ENCODE measurements around the gene NELL2.
A peak's percentile ranks its signal among the peaks of the same experiment; 100 is the strongest.
"Not testable (repeated sequence)": the region's sequence is repeated elsewhere in the genome, so short reads cannot be mapped to it uniquely, and the experiment has no call there.

NELL2 gene

DNA sequence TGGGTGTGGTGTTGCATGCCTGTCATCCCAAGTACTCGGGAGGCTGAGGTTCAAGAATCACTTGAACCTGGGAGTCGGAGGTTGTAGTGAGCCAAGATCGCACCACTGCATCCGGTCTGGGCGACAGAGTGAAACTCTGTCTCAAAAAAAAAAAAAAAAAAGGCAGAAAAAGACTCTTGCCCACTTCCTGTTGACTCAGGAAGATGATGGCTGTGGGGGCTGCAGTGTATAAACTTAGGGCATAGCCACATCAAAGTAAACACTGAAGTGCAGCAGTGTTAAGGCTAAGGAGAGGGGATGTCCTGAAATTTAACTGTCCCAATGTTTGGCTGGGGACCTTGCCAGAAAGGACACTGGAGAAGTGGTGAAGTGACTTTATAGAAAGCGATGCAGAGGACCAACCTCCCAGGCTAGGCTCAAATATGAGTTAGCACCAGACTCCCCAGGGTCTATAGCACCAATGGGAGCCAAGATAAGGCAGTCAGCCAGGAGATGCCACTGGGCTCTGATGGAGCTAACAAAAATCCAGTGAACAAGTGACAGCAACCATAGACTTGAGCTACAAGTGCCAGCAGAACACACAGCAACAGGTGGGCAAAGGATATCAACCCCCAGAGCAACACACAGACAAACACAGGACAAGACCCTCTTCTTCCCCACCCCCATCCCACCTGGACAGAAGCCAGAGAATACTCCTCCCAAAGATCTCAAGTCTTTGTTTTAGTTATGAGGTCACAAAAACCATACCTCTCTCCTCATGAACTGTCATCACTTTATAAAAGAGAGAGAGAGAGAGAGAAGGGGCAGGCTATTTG lies 28.0 kb downstream of the NELL2 start:
- DNase-seq (ENCODE audit: low read depth in 2 of 2): peak; percentile 57 to 59

DNA sequence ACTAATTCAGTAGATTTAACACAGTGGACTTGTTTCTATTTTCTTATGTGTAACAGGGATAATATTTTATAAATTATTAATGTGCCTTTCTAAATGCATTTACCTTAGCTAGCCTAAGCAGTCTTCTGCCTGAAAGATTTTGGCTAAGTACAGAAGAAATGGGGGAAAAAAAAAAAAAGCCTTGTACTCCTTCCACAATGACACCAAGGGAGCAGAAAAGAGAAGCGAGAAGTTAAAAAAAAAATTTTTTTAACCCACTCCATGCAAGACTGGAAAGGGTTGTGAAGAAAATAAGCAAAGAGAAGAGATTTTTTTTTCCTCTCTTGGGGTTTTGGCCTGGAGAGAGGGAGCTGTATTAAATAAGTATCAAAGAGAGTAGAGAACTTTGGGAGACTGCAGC lies 28.7 kb downstream of the NELL2 start:
- DNase-seq (ENCODE audit: low read depth in 2 of 2): no peak

DNA sequence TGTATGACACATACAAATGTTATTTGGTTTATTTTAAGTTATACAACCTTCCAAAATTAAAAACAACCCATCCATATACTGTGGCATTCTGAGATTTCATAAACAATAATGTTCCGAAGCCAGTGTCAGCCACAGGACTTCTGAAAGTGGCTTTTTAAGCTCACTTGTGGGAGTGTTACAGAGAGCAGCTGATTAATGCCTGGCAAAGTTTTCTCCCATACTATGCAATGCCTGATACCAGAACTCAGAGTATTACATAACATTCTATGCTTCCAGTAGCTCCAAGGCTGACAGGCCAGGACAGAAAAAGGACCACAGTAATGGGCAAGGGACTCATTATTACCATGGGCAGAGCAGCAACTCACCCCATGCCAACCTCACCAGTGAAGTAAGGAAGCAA lies 29.3 kb downstream of the NELL2 start:
- DNase-seq (ENCODE audit: low read depth in 2 of 2): no peak

DNA sequence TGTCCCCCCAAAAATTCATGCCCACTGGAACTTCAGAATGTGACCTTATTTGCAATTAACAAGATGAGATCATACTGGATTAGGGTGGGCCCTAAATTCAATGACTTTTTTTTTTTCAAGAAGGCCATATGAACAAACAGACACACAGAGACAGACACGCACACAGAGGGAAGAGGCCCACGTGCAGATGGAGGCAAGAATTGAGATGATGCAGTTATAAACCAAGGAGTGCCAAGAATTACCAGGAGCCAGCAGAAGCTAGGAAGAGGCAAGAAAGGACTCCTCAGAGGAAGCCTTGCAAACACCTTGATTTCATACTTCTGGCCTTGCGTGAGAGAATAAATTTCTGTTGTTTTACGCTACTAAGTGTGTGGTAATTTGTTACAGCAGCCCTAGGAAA lies 33.4 kb downstream of the NELL2 start:
- DNase-seq (ENCODE audit: low read depth in 2 of 2): no peak

DNA sequence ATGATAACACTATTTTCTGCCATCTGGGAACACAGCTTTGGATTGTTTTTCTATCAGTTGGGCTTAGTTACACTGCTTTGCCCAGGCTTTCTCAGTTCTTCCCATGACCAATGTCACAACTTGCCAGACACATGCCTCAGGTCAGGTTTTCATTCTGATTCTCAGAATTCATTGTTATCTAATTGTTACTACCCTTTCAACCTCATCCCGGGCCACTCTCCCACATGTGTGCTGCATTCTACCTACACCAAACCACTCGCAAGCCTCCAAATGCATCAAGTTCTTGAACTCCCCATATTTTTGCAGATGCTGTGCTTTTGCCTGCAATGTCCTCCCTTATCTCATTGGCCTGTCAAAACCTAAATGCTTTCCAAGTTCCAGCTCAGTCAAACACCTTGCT lies 36.3 kb downstream of the NELL2 start:
- no peak for DNase-seq (ENCODE audit: low read depth in 2 of 2)

DNA sequence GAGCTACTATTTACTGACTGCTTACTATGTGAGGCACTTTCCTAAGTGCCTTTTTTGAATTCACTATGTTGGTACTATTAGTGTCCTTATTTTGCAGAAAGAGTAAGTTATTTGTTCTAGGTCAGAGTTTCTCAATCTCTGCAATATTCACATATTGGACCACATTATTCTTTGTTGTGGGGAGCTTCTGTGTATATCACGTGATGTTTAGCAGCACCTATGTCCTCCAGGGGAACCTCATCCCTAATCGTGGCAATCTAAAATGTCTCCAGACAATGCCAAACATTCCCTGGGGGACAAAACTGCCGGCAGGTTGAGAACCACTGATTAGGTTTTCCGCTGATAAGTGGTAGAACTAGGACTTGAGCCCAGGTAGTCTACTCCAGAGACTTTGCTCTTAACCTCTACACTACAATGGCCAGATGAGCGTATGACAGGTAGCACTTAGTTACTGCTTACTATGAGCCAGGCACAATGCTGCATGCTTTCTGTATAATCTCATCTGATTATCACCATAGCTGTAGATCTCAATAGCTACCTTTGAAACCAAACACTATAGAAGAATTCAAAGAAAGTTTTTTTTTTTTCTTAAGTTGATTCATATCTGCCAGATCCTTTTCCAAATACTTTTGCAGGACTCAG lies 38.9 kb downstream of the NELL2 start:
- DNase-seq (ENCODE audit: low read depth in 2 of 2): no peak

DNA sequence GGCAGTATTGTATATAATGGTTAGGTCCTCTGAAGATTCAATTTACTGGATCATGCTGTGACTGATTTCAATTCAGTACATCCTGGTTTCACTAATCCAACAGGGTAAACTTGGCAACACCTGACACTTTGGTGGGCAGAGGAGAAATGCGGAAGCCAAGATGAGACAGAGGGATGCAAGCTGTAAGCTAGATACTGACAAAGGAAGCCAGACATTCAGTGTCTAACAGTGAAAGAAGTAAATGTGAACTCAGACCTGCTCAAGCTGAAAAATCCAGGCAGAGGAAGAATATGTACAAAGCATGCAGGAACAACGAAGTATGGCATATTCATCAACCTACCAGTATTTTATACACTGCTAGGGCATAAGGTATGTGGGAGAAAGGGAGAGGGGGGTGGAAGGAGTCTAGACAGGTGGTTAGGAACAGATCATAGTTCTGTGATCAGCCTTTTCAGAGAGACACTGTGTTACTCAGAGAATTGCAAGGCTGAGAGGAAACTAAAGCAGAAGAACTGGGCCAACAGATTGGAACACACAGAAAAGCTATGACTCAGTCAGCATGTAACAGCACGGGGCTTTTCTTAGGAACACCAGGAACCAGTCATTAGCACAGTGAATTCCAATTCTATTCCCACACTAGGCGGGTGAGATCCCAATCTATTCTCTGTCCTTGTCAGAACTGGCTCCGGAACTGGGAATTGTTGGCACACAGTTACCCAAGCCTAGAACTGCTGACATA lies 40.3 kb downstream of the NELL2 start:
- DNase-seq (ENCODE audit: low read depth in 2 of 2): no peak

DNA sequence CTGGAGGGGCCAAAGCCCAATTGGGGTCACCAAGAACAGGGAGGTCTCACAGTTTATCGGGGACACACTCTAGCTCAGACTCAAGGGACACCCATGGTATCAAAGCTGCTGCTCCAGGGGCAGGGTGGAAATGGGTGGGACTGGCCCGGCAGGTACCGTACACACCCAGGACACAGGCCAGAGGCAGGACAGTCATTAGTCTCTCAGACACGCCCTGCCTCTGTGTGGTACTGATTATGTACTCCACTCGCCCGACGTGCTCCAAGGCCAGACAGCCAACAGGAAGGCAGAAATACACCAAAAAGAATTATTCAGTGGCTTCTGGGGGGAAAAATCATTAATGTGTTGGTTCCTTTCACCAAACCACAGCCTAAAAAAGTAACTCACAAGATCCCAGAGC lies 41.1 kb downstream of the NELL2 start:
- DNase-seq (ENCODE audit: low read depth in 2 of 2): not testable (repeated sequence)

DNA sequence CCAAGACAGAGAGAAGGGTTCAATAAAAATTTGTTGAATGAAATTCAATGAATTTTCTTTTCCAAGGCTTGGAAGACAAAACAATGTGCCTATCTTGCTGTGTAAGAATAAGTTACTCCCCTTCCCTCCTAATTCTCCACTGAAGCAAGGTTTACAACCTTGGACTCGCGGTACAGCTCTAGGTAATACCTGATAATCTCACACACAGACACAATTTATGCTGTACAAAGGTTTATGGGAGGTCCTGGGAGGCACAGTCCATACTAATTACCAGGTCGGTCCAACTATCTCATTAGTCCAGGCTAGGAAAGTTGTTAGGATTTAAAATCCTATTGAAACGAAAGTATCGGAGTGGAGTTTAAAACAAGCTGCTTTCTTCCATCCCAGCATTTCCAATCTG lies 42.6 kb downstream of the NELL2 start:
- no peak for DNase-seq (ENCODE audit: low read depth in 2 of 2)

DNA sequence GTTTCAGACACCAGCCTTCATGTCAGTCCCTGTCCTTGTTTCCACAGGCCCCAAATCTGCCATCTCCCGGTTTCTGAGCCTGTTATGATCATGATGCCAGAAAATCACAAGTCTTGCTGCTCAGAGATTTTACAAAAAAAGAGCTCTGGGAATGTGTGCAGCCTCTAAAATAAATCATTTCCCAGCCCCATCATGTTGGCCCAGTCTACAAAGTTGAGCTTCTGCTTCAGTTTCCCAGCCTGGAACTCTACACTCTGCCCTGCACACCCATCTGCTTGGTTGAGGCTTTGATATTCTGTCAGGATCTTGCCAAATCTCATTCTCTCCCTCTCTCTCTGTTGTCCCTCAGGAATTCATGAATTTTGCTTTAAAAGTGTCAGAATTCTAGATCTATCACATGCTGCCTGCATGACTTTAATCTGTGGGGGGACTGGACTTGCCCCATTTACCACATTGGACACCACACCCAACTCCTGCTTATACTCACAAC lies 45.5 kb downstream of the NELL2 start:
- no peak for DNase-seq (ENCODE audit: low read depth in 2 of 2)

DNA sequence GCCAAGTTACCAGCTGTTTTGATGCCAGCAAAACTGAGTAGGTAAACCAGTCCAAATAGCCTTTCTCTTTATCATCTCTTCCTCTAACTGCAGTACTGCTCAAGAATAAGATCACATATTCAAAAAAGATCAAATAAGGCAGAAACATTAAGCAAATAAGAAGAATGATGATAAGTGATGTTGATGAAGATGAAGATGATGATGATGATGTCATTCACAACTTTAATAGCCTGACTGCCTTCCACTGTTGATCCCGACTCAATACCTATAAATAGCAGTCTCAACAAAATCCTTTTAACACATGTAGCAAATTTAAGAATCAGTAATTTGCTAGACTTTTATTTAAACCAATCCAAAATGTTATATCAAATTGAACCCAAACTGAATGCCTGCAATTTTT lies 47.1 kb downstream of the NELL2 start:
- no peak for DNase-seq (ENCODE audit: low read depth in 2 of 2)

DNA sequence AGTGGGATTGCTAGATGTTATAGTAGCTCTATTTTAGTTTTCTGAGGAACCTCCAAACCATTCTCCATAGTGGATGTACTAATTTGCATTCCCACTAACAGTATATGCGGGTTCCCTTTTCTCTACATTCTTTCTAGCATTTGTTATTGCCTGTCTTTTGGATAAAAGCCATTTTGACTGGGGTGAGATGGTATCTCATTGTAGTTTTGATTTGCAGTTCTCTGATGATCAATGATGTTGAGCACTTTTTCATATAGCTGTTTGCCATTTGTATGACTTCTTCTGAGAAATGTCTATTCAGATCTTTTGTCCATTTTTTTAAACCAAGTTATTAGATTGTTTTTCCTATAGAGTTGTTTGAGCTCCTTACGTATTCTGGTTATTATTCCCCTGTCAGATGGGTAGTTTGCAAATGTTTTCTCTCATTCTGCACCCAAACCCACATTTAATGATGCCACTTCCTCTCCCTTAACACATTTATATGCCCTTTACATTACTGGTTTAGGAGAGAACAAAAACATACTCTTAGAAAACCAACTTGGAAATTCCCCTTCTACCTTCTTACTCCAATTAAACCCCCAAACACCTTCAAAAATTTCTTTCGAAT lies 48.2 kb downstream of the NELL2 start:
- no peak for DNase-seq (ENCODE audit: low read depth in 2 of 2)

DNA sequence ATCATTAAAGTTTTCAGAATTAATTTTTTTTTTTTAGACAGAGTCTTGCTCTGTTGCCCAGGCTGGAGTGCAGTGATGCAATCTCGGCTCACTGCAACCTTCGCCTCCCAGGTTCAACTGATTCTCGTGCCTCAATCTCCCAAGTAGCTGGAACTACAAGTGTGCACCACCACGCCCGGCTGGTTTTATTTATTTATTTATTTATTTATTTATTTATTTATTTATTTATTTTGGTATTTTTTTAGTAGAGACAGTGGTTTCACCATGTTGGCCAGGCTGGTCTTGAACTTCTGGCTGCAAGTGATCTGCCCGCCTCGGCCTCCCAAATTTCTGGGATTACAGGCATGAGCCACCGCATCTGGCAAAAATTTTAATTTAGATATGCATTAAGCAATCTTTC lies 54.4 kb downstream of the NELL2 start:
- not testable (repeated sequence) for DNase-seq (ENCODE audit: low read depth in 2 of 2)

DNA sequence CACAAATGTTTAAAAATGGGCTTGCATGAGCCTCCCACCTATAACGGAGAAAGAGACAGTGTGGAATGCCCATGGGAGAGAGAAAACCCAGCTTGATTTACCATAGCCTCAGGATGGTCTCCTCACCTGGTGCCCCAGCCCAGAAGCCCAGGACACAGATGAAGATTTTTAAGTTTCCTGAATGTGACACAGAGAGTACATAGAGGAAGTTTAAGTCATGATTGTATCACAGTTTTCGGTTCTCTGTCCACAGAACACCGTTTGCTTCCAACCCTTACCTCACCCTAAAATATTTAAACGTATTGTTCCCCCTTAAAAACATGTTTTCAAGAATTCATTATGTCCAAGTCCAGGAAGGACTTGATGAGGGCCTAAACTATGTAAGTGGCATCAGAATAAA lies 56.2 kb downstream of the NELL2 start:
- no peak for DNase-seq (ENCODE audit: low read depth in 2 of 2)

DNA sequence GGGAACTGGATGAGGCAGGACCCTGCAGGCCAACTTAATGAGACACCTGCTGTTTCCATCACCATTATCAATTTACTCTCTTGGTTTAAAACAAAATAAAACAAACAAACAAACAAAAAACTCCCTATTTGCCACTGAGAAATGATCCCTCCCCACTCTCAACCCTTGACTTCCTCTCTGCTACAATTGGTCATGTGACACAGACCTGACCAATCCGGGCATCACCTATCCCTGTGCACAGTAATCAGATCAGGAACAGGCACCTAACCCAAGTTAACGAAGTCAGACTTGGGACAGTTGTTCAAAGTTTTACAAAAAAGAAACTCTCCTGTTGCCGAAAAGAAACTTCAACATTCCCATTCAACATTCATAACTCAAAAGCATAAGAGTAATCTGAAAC lies 58.4 kb downstream of the NELL2 start:
- DNase-seq (ENCODE audit: low read depth in 2 of 2): no peak

DNA sequence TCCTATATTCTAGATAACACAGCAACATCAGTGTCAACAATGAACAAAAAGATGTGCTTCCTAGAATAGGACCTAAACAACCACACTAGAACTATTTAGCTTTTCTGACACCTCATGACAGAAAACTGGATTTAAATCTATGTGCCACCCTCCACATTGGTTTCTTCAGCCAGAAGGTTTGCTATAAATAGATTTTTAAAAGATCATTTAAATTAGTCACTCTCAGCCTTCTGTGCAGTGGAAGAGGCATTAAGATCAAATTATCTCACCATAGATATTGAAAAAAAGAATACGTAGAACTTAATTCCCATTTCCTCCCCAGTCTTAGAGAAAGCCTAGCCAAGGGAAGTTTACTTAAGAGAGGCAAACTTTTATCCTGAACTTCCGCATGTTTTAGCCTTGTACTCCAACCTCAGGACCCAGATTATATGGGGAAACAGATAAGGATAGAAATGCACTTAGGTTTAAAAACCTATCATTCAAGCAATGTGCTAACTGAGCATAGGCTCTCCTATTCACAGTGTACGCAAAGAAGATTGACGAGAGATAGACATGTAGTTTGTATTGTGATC lies 59.6 kb downstream of the NELL2 start:
- DNase-seq (ENCODE audit: low read depth in 2 of 2): no peak

DNA sequence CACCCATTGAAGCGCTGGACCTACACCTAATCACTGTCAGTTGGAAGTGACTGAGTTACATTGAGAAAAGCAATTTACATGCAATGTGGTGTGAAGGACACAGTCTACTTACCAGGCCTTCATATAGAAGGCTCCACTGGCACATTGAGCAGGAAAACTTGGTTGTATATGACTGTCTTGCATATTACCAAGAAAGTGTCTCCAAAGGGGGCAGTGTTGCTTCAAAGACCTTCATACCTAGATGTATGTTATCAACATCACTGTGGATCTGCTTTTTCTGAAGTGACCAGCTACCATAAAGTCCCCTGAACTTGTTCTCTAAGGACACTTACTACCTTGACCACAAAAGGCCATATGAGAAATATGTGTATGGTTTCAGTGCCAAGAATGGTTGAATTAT lies 64.1 kb downstream of the NELL2 start:
- DNase-seq (ENCODE audit: low read depth in 2 of 2): peak in 1 of 2 donors; percentile 21

DNA sequence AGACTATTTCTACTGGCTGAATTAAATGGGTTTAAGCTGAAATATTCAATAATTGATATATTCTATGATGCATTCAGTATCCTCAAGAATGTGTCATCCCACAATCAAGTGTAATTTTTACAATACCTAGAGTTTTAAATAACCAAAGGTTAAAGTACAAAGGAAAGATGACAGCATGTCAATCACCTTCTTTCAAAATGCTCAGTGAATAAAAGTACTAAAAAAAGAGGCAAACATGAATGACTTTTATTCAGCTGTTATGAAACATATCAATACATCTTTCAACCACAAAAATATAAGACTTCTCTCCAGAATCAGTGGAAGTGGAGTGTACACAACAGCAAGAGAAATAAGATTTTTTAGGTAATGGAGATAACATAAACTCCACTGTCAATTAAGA lies 72.0 kb downstream of the NELL2 start:
- no peak for DNase-seq (ENCODE audit: low read depth in 2 of 2)

DNA sequence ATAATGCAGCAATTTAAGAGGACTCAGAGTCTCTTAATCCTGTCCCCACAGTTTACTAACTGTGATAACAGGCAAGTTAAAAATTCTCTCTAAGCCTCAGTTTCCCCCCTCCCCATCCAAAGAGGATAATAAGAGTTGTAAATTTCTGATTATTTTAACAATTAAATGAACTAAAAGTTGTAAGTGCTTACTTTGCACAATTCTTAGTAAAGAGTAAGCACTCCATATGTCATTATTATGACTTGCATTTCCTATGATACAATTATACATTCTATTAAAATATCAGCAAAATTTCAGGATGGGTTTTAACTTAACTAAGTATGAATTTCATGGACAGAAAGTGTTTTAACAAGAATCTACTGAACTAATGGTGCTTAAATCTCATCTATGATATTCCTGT lies 80.1 kb downstream of the NELL2 start:
- DNase-seq (ENCODE audit: low read depth in 2 of 2): no peak

DNA sequence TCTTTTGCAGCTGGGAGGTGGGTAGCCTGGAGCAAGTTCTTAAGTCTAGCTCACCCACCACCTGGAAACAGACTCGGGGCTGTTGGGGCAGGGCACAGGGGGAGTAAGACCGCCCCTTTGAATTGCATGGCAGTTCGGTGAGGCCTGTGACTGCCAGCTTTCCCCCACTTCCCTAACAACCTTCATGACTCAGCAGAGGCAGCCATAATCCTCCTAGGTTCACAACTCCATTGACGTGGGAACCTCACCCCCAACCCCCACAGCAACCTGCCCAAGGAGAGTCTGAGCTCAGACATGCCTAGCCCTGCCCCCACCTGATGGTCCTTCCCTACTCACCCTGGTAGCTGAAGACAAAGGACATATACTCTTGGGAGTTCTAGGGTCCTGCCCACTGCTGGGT lies 87.4 kb downstream of the NELL2 start:
- DNase-seq (ENCODE audit: low read depth in 2 of 2): no peak

DNA sequence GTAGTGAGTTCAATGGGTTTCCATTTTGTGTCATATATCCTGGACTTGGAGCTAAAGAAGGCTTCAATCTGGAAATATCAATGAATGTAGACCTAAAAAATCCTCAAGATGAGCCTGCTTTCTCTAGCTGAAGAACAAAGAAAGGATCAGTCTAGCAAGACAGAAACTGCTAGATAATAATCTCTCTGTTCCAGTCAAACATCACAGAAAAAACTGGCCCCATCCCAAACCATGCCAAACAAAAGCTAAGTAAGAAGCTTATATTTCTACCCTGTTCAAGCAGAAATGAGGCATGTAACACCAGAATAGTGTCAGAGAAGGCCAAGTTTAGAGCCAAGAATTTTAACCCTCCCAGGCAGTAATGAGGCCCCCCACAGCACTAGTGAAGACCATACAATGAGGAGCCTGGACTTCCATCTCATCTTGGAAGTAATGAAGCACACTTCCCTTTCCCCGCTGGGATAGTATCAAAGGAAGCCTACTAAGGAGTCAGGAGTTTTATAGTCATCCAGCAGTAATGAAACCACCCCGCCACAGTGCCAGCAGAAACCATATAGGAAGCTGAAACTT lies 95.8 kb downstream of the NELL2 start:
- no peak for DNase-seq (ENCODE audit: low read depth in 2 of 2)

DNA sequence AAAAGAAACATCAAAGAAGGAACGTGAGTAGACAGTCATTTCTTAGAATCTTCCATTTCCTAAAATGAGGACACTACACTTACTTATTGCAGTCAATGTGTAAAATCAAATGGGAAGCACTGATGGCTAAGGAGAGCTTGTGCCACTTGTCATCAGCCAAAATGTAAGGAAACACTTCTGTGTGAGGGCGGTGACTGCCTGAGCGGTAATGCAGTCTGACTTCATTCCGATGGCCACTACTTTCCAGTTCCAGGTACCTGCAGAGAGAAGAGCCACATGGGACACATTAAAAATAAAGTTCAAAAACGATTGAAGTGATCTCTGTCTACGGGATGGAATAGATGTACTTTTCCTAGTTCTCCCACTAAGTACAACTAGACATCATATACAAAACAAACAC lies 96.3 kb downstream of the NELL2 start:
- no peak for DNase-seq (ENCODE audit: low read depth in 2 of 2)
